Calu3 (cell line): ENCODE measurements around the gene WASF2. TPM values are rescaled to one million over a fixed set of nuclear protein-coding genes. Genes with fewer than 3 reads are reported as not detected.
A peak's percentile ranks its signal among the peaks of the same experiment; 100 is the strongest.

Source experiments
- BruUV-seq: library from RNA; stranded (reverse); fragments of 400-500 nt; replicated peaks from 2 replicates; lab custom pipeline; 2021; lab: Mats Ljungman, UMichigan
- CTCF ChIA-PET: fragments of 300-600 bp; sonication (Branson Sonifier 250); formaldehyde crosslinking; loops from one replicate; lab custom pipeline; 2022; ENCODE audit warnings: antibody characterized with exemption; lab: Charles Lee
- DNase-seq: peaks from one replicate; pipeline ENCODE4 v3.0.0; 2022
- H3K27ac Mint-ChIP-seq: one replicate; pipeline ENCODE4 v1.8.0; 2022; ENCODE audit warnings: mixed read lengths; ENCODE audit not compliant: unreplicated experiment
- H3K27me3 Mint-ChIP-seq: one replicate; pipeline ENCODE4 v1.8.0; 2022; ENCODE audit warnings: mixed read lengths; ENCODE audit not compliant: unreplicated experiment
- H3K36me3 Mint-ChIP-seq: one replicate; pipeline ENCODE4 v1.8.0; 2022; ENCODE audit warnings: mild to moderate bottlenecking, moderate library complexity, mixed read lengths; ENCODE audit not compliant: insufficient read depth, unreplicated experiment
- H3K4me1 Mint-ChIP-seq: one replicate; pipeline ENCODE4 v1.8.0; 2022; ENCODE audit warnings: mild to moderate bottlenecking, low read depth, mixed read lengths; ENCODE audit not compliant: unreplicated experiment
- H3K4me3 Mint-ChIP-seq: one replicate; pipeline ENCODE4 v1.8.0; 2022; ENCODE audit warnings: mild to moderate bottlenecking, low read depth, moderate library complexity, mixed read lengths; ENCODE audit not compliant: unreplicated experiment
- H3K9me3 Mint-ChIP-seq: one replicate; pipeline ENCODE4 v1.8.0; 2022; ENCODE audit warnings: low read depth, mixed read lengths; ENCODE audit not compliant: unreplicated experiment
- intact Hi-C: fragments of 100-400 bp; cut with micrococcal nuclease; formaldehyde crosslinking; loops from one replicate; pipeline ENCODE4 v1.10.0; 2022; ENCODE audit not compliant: unreplicated experiment
- total RNA-seq: library from RNA; stranded (reverse); gene quantifications from 2 replicates; pipeline ENCODE4 v1.2.3, GENCODE V29; 2022
- TF ChIP-seq, protein P1 (sequence below): fragments of 200-600 bp; IDR thresholded peaks from one replicate; pipeline ENCODE4 v1.8.0; 2022; ENCODE audit warnings: antibody characterized with exemption; ENCODE audit not compliant: unreplicated experiment

The WASF2 gene
- total RNA-seq, 1 experiment from 2014 or later = 79.5 TPM

GRCh38 chr1:27526569-27527222, 36.7 kb upstream of the WASF2 start:
- peaks cover 12% of the 10 kb centered on the region for H3K4me1 Mint-ChIP-seq
- no TSS peak for BruUV-seq
- no peak overlapping the region for H3K4me3 Mint-ChIP-seq
- intact Hi-C loops = no loop called here
- peak overlapping the region; percentile 51 for H3K27ac Mint-ChIP-seq
- H3K9me3 Mint-ChIP-seq = no peaks in the 10 kb centered on the region
- TF ChIP-seq, protein P1, sequence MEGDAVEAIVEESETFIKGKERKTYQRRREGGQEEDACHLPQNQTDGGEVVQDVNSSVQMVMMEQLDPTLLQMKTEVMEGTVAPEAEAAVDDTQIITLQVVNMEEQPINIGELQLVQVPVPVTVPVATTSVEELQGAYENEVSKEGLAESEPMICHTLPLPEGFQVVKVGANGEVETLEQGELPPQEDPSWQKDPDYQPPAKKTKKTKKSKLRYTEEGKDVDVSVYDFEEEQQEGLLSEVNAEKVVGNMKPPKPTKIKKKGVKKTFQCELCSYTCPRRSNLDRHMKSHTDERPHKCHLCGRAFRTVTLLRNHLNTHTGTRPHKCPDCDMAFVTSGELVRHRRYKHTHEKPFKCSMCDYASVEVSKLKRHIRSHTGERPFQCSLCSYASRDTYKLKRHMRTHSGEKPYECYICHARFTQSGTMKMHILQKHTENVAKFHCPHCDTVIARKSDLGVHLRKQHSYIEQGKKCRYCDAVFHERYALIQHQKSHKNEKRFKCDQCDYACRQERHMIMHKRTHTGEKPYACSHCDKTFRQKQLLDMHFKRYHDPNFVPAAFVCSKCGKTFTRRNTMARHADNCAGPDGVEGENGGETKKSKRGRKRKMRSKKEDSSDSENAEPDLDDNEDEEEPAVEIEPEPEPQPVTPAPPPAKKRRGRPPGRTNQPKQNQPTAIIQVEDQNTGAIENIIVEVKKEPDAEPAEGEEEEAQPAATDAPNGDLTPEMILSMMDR = no peak
- H3K36me3 Mint-ChIP-seq = peaks cover 16% of the 10 kb centered on the region
- CTCF ChIA-PET = interaction anchor here (0.6 kb wide), 1 partner anchor 104 kb away, joined by 5 read pairs; no protein-coding TSS in a partner anchor
- H3K27me3 Mint-ChIP-seq = no peaks in the 10 kb centered on the region
- DNase-seq = no peak

- Mint-ChIP-seq H3K4me3 (no peak overlapping the region), H3K27ac (no peak overlapping the region), H3K36me3 (peaks cover 16% of the 10 kb centered on the region), H3K9me3 (no peaks in the 10 kb centered on the region), H3K27me3 (no peaks in the 10 kb centered on the region), H3K4me1 (peaks cover 13% of the 10 kb centered on the region)
- TF ChIP-seq, protein P1 = no peak
- no peak for DNase-seq
- intact Hi-C loops = no loop called here
- CTCF ChIA-PET = no interaction called here
- BruUV-seq = no TSS peak
Observed at GRCh38 chr1:27525296-27526272, 35.6 kb upstream of the WASF2 start.

DNA sequence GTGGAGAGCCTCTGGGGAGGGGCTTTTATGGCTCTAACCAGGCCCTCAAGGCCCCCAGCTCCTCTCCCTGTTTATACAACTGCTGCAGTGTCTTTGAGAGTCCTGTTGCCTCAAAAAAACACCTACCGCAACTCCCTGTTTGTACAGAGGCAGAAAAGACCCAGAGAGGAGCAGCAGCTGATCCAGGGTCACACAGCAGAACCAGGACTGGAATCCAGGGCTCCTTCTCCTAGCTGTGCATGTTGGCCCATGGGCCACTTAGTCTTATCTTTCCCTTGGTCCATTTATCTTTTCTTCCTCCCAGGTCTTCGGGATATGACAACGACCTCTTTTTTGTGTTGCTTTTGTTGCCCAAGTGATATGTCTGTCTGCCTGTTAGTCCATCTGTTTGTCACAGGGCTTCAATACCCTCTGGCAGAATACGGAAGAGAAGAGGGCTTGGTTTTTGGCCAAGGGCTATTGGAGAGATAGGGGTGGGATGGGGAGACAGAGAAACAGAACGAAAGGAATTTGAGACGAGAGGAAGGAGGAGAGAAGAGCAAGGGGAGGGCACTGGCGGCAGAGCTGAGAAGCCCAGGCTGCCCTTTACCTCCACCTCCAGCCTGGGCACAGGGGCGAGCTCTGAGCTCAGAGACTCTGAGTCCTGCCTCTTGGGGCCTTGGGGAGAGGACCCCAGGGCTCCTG, 33.5 kb upstream of the WASF2 start:
- H3K36me3 Mint-ChIP-seq = peaks cover 4% of the 10 kb centered on the region
- H3K27ac Mint-ChIP-seq = no peak overlapping the region
- CTCF ChIA-PET = interaction anchor here (0.8 to 1.0 kb wide), 2 partner anchors 34 to 142 kb away, joined by 3 read pairs; no protein-coding TSS in a partner anchor
- H3K27me3 Mint-ChIP-seq = no peaks in the 10 kb centered on the region
- intact Hi-C loops = no loop called here
- TF ChIP-seq, protein P1 = no peak
- H3K4me3 Mint-ChIP-seq = no peak overlapping the region
- H3K4me1 Mint-ChIP-seq = peaks cover 14% of the 10 kb centered on the region
- DNase-seq = no peak
- no TSS peak for BruUV-seq
- H3K9me3 Mint-ChIP-seq = no peaks in the 10 kb centered on the region
